HCT116 (cell line): ENCODE results near the gene CSK. TPM values are rescaled to one million over a fixed set of nuclear protein-coding genes. Genes with fewer than 3 reads are reported as not detected.

ENCODE experiments used
- ATAC-seq: fragments of 200-7000 bp; cut with Tn5 transposase; 2 replicates; pipeline ENCODE4 v1.9.1; 2020; ENCODE audit warnings: mild to moderate bottlenecking, moderate library complexity
- BruUV-seq: library from RNA; stranded (reverse); fragments of 400-500 nt; replicated peaks from 2 replicates; lab custom pipeline; 2021; lab: Mats Ljungman, UMichigan
- CTCF ChIA-PET: fragments of 300-600 bp; sonication (Branson Sonifier 250); formaldehyde crosslinking; loops from one replicate; lab custom pipeline; 2021; ENCODE audit warnings: antibody characterized with exemption; lab: Charles Lee
- POLR2A ChIA-PET: fragments of 300-600, 350-600 bp; sonication (Branson Sonifier 250); formaldehyde crosslinking; loops from one replicate; lab custom pipeline; 2021; ENCODE audit warnings: antibody characterized with exemption; lab: Charles Lee
- RAD21 ChIA-PET, 2 experiments: fragments of 300-600 bp; sonication (Branson Sonifier 250); formaldehyde crosslinking; loops; one replicate each; lab custom pipeline; 2023; ENCODE audit warnings: low total read pairs in 2 of 2; ENCODE audit not compliant: uncharacterized antibody in 2 of 2, unreplicated experiment in 2 of 2, low non-redundant PET in 1 of 2; lab: Charles Lee
- DNase-seq: peaks from one replicate; pipeline ENCODE4 v3.0.0-alpha.2; 2010; ENCODE audit warnings: low read depth, low spot score
- H2AFZ ChIP-seq: fragments of 200-600 bp; shearing (Covaris generic), sonication (generic); 2 replicates; pipeline ENCODE4 v1.6.1; 2017; ENCODE audit warnings: low read depth, mixed run types, mixed read lengths, antibody characterized with exemption, low read length; ENCODE audit not compliant: poor library complexity, severe bottlenecking
- H3K27ac ChIP-seq: 2 replicates; pipeline ENCODE4 v1.5.1; 2012; ENCODE audit warnings: low read depth, low read length
- H3K27me3 ChIP-seq: fragments of 200-600 bp; sonication (generic); 2 replicates; pipeline ENCODE4 v1.6.1; 2016; ENCODE audit warnings: mixed run types, low read length, mixed read lengths; ENCODE audit not compliant: insufficient read depth
- H3K36me3 ChIP-seq, 2 experiments: fragments of 200-500 bp in 1 of 2; fragments of 200-600 bp in 1 of 2; sonication (Bioruptor generic) in 1 of 2; sonication (generic) in 1 of 2; 2 replicates each; pipeline versions ENCODE4 v1.5.1 to v1.6.1; 2014 to 2016; ENCODE audit warnings: low read length in 2 of 2, inconsistent platforms in 1 of 2, mixed read lengths in 1 of 2, mixed run types in 1 of 2; ENCODE audit not compliant: insufficient read depth in 2 of 2, control insufficient read depth in 1 of 2
- H3K4me1 ChIP-seq, 2 experiments: fragments of 200-600 bp in 1 of 2; sonication (generic) in 1 of 2; 2 replicates each; pipeline versions ENCODE4 v1.5.1 to v1.6.1; 2012 to 2017; ENCODE audit warnings: low read length in 2 of 2, inconsistent platforms in 1 of 2, mild to moderate bottlenecking in 1 of 2, mixed read lengths in 1 of 2, mixed run types in 1 of 2, moderate library complexity in 1 of 2; ENCODE audit not compliant: insufficient read depth in 2 of 2, control insufficient read depth in 1 of 2
- H3K4me2 ChIP-seq: fragments of 200-600 bp; sonication (generic); 2 replicates; pipeline ENCODE4 v1.6.1; 2017; ENCODE audit warnings: mixed run types, low read length, mixed read lengths
- H3K4me3 ChIP-seq, 2 experiments: fragments of 200-600 bp in 1 of 2; sonication (generic) in 1 of 2; replicated peaks in 1 of 2; 2 replicates each; pipeline ENCODE4 v1.5.1; 2011 to 2016; ENCODE audit warnings: low read length in 2 of 2, control low read depth in 1 of 2, low read depth in 1 of 2, mild to moderate bottlenecking in 1 of 2, mixed read lengths in 1 of 2, mixed run types in 1 of 2
- H3K79me2 ChIP-seq: fragments of 200-600 bp; sonication (generic); 2 replicates; pipeline ENCODE4 v1.6.1; 2017; ENCODE audit warnings: mild to moderate bottlenecking, mixed run types, low read length, moderate library complexity, mixed read lengths; ENCODE audit not compliant: insufficient read depth
- H3K9ac ChIP-seq: fragments of 200-600 bp; sonication (generic); 2 replicates; pipeline ENCODE4 v1.6.1; 2016; ENCODE audit warnings: low read length, mixed read lengths
- H3K9me2 ChIP-seq: fragments of 200-600 bp; sonication (generic), shearing (Covaris generic); 2 replicates; pipeline ENCODE4 v1.6.1; 2017; ENCODE audit warnings: mixed run types, mild to moderate bottlenecking, moderate library complexity; ENCODE audit not compliant: insufficient read depth
- H3K9me3 ChIP-seq, 2 experiments: fragments of 200-500 bp in 1 of 2; fragments of 200-600 bp in 1 of 2; sonication (Bioruptor generic) in 1 of 2; sonication (generic) in 1 of 2; 2 replicates each; pipeline ENCODE4 v1.6.1; 2014 to 2017; ENCODE audit warnings: low read length in 2 of 2, mixed read lengths in 2 of 2, inconsistent platforms in 1 of 2, low read depth in 1 of 2, mild to moderate bottlenecking in 1 of 2, mixed run types in 1 of 2, moderate library complexity in 1 of 2; ENCODE audit not compliant: control insufficient read depth in 1 of 2, insufficient read depth in 1 of 2
- H4K20me1 ChIP-seq: fragments of 200-600 bp; sonication (generic), shearing (Covaris generic); 2 replicates; pipeline ENCODE4 v1.6.1; 2017; ENCODE audit warnings: mixed run types, mild to moderate bottlenecking, moderate library complexity; ENCODE audit not compliant: insufficient read depth
- EGR1 ChIP-seq: IDR thresholded peaks from 2 replicates; pipeline ENCODE4 v1.6.1; 2012; ENCODE audit warnings: low read depth
- POLR2A ChIP-seq: IDR thresholded peaks from 2 replicates; pipeline ENCODE4 v1.7.0; 2011; ENCODE audit warnings: borderline replicate concordance; ENCODE audit not compliant: insufficient read depth, insufficient read length; ENCODE audit errors: extremely low read depth
- POLR2AphosphoS5 ChIP-seq: IDR thresholded peaks from 2 replicates; pipeline ENCODE4 v1.6.1; 2011; ENCODE audit warnings: mild to moderate bottlenecking, low read depth, low read length, moderate library complexity
- RAD21 ChIP-seq: IDR thresholded peaks from 2 replicates; pipeline ENCODE4 v1.6.1; 2012; ENCODE audit warnings: low read depth, mild to moderate bottlenecking
- REST ChIP-seq: IDR thresholded peaks from 2 replicates; pipeline ENCODE4 v1.6.1; 2012; ENCODE audit warnings: low read depth
- SIN3A ChIP-seq: IDR thresholded peaks from 2 replicates; pipeline ENCODE4 v1.6.1; 2012; ENCODE audit warnings: low read depth
- TCF7L2 ChIP-seq: IDR thresholded peaks from 2 replicates; pipeline ENCODE4 v1.7.0; 2011; ENCODE audit warnings: borderline replicate concordance, inconsistent platforms; ENCODE audit not compliant: insufficient read depth, insufficient read length; ENCODE audit errors: extremely low read depth
- intact Hi-C: fragments of 100-400 bp; cut with micrococcal nuclease; formaldehyde crosslinking; loops from 2 replicates; pipeline ENCODE4 v1.10.0; 2022
- total RNA-seq: library from RNA; stranded (reverse); gene quantifications from one replicate; pipeline ENCODE4 v1.2.1, GENCODE V29; 2021; ENCODE audit not compliant: unreplicated experiment

The CSK gene
- total RNA-seq, 1 experiment from 2014 or later = 72.2 TPM

GRCh38 chr15:74795966-74796625, 14.2 kb downstream of the CSK start:
- Histone ChIP-seq H3K4me1 (peaks cover 3 to 13% of the 10 kb centered on the region in 2 experiments; a peak in 3 of 4 replicates), H3K4me2 (no peak overlapping the region), H4K20me1 (peaks cover 9% of the 10 kb centered on the region; the same call in 1 of the 2 replicates), H3K4me3 (no peak overlapping the region), H3K27me3 (no peaks in the 10 kb centered on the region), H3K9me2 (no peaks in the 10 kb centered on the region), H2AFZ (no peak overlapping the region), H3K9me3 (no peaks in the 10 kb centered on the region), H3K36me3 (peaks cover 1 to 15% of the 10 kb centered on the region in 2 experiments), H3K79me2 (peaks cover 27% of the 10 kb centered on the region), H3K9ac (no peak overlapping the region), H3K27ac (no peak overlapping the region)
- TF ChIP-seq SIN3A = no peak
- TF ChIP-seq TCF7L2 = no peak
- TF ChIP-seq REST = no peak
- no peak for TF ChIP-seq RAD21
- TF ChIP-seq EGR1 = no peak
- TF ChIP-seq POLR2A = no peak
- no peak for TF ChIP-seq POLR2AphosphoS5
- no TSS peak for BruUV-seq
- POLR2A ChIA-PET = no interaction called here
- ATAC-seq (no peak), DNase-seq (no peak)
- RAD21 ChIA-PET = no interaction called here
- intact Hi-C loops = no loop called here
- CTCF ChIA-PET = interaction anchor here (1.9 kb wide), 1 partner anchor 8 kb away, joined by 6 read pairs; no protein-coding TSS in a partner anchor
